Activated T-cell treated with anti-CD3 and anti-CD28 coated beads, Interleukin-2, amount 50 U/mL, for 72 hours (primary cell): Measurements from ENCODE around the gene KITLG. TPM values are rescaled to one million over a fixed set of nuclear protein-coding genes. Genes with fewer than 3 reads are reported as not detected.
"Not testable (repeated sequence)": the region's sequence is repeated elsewhere in the genome, so short reads cannot be mapped to it uniquely, and the experiment has no call there.

Experiments
- ATAC-seq, 2 donors: fragments of 150-1000 bp; cut with Tn5 transposase; replicated peaks in 1 of 2; 2 replicates each; pipeline ENCODE4 v1.10.0; 2021; ENCODE audit warnings: moderate library complexity in 2 of 2, mild to moderate bottlenecking in 1 of 2
- DNase-seq, 2 donors: peaks; one replicate each; pipeline ENCODE4 v3.0.0; 2021 to 2022; ENCODE audit warnings: mixed read lengths in 1 of 2
- H3K27ac Mint-ChIP-seq: one replicate; pipeline ENCODE4 v1.8.0; 2022; ENCODE audit warnings: mild to moderate bottlenecking, moderate library complexity, mixed read lengths
- H3K27me3 Mint-ChIP-seq: one replicate; pipeline ENCODE4 v1.8.0; 2022; ENCODE audit warnings: low read depth, mixed read lengths
- H3K36me3 Mint-ChIP-seq, 2 donors: one replicate each; pipeline ENCODE4 v1.8.0; 2022; ENCODE audit warnings: mixed read lengths in 2 of 2, mild to moderate bottlenecking in 1 of 2; ENCODE audit not compliant: insufficient read depth in 2 of 2
- H3K4me1 Mint-ChIP-seq: one replicate; pipeline ENCODE4 v1.8.0; 2022; ENCODE audit warnings: low read depth, mixed read lengths
- H3K4me3 Mint-ChIP-seq, 2 donors: one replicate each; pipeline ENCODE4 v1.8.0; 2022; ENCODE audit warnings: mild to moderate bottlenecking in 2 of 2, mixed read lengths in 2 of 2, moderate library complexity in 2 of 2
- H3K9me3 Mint-ChIP-seq, 2 donors: one replicate each; pipeline ENCODE4 v1.8.0; 2022; ENCODE audit warnings: mixed read lengths in 2 of 2
- total RNA-seq, 2 donors: library from RNA; stranded (reverse); gene quantifications; one replicate each; pipeline ENCODE4 v1.2.3, GENCODE V29; 2022

KITLG gene
- total RNA-seq, 2 donors from 2014 or later, result 0.05 to 0.16 TPM

DNA sequence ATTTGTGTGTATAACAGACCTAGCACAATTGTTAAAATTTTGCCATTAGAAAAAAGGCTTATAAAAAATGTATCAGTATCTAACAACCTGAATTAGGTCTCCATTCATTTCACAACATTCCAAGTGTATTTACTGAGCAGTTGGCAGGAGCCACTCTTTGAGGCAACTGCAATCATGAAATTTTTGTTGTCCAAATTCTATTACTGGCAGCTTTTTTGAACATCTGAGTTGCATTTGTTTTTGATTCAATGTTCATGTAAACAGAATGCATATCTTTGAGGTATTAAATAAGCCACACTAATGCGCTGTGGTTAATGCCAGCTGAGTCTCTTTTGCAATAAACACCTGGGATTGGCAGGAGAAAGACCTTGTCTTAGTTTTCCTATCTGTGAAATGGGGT lies 8.7 kb downstream of the KITLG start:
- ATAC-seq, result no peak
- H3K27me3 Mint-ChIP-seq, result no peaks in the 10 kb centered on the region
- no peaks in the 10 kb centered on the region for H3K4me1 Mint-ChIP-seq
- no peaks in the 10 kb centered on the region for H3K9me3 Mint-ChIP-seq
- DNase-seq, result no peak
- no peaks in the 10 kb centered on the region for H3K36me3 Mint-ChIP-seq
- H3K27ac Mint-ChIP-seq, result no peak overlapping the region
- no peak overlapping the region for H3K4me3 Mint-ChIP-seq

DNA sequence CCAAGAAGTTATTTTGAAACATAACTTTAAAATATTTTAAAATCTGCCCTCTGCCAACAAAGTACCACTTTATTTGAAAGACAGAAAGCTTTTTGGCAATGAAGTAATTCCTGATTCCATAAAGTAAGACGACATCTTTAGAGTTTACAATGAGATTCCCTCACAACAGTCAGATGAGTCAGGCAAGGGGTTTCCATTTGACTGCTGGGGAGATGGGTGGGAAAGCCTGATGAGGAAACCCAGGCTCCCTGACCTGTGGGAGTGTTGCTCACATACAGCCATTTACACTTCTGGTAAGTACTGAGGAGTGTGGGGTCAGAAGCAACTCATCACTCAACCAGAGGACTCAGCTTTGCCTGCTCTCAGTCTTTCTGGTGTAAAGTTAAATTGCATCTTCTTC lies 10.2 kb downstream of the KITLG start:
- Mint-ChIP-seq H3K27ac (no peak overlapping the region), H3K27me3 (no peaks in the 10 kb centered on the region), H3K4me3 (no peak overlapping the region), H3K9me3 (no peaks in the 10 kb centered on the region), H3K36me3 (no peaks in the 10 kb centered on the region), H3K4me1 (no peaks in the 10 kb centered on the region)
- ATAC-seq (no peak), DNase-seq (no peak)

- Mint-ChIP-seq H3K9me3 (no peaks in the 10 kb centered on the region), H3K27ac (no peak overlapping the region), H3K4me1 (no peaks in the 10 kb centered on the region), H3K4me3 (no peak overlapping the region), H3K27me3 (no peaks in the 10 kb centered on the region), H3K36me3 (no peaks in the 10 kb centered on the region)
- DNase-seq (no peak), ATAC-seq (no peak)
These were observed 13.8 kb downstream of the KITLG start for GRCh38 chr12:88566430-88566829.

- DNase-seq (no peak), ATAC-seq (no peak)
- Mint-ChIP-seq H3K4me1 (no peaks in the 10 kb centered on the region), H3K27me3 (no peaks in the 10 kb centered on the region), H3K9me3 (no peaks in the 10 kb centered on the region), H3K4me3 (no peak overlapping the region), H3K36me3 (no peaks in the 10 kb centered on the region), H3K27ac (no peak overlapping the region)
These were observed 17.3 kb downstream of the KITLG start for GRCh38 chr12:88562846-88563582.

DNA sequence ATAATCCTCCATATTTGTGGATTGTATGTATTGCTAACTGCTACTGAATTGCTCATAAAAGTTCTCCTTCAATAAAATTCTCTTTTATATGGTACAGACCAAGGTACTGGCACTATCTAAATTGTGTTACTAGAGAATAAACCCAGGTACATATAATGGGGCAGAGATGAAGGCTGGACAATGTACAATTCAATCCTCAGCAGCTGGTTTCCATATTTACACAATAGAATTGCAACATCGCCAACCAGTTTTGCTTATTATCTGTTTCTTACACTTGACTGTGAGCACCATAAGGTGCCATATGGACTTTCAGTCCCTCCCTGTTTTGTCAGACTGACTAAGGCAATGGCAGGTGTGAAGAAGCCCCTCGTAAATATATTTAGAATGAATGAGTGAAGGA lies 18.1 kb downstream of the KITLG start:
- Mint-ChIP-seq H3K36me3 (no peaks in the 10 kb centered on the region), H3K4me1 (no peaks in the 10 kb centered on the region), H3K9me3 (no peaks in the 10 kb centered on the region), H3K27ac (no peak overlapping the region), H3K27me3 (no peaks in the 10 kb centered on the region), H3K4me3 (no peak overlapping the region)
- ATAC-seq, result no peak
- DNase-seq, result no peak

DNA sequence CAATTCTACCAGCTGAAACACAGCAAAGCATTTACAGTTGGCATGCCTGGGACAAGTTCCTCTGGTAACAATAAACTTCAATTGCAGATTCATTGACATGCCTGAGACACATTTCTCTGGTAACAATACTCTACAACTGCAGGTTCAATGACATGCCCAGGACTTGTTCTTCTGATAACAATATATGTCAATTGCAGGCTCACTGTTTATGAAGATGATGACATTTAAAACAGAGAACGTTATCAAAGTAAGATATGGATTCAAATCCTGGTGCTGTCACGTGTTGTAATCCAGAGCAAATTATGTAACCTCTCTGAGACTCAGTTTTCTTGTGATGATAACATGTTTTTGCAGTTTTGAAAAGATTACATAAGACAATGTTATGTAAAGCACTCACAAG lies 20.5 kb downstream of the KITLG start:
- ATAC-seq (no peak), DNase-seq (no peak)
- Mint-ChIP-seq H3K27ac (no peak overlapping the region), H3K4me1 (no peaks in the 10 kb centered on the region), H3K27me3 (no peaks in the 10 kb centered on the region), H3K36me3 (no peaks in the 10 kb centered on the region), H3K9me3 (no peaks in the 10 kb centered on the region), H3K4me3 (no peak overlapping the region)

- Mint-ChIP-seq H3K27ac (no peak overlapping the region), H3K4me1 (no peaks in the 10 kb centered on the region), H3K4me3 (no peak overlapping the region), H3K9me3 (no peaks in the 10 kb centered on the region), H3K27me3 (no peaks in the 10 kb centered on the region), H3K36me3 (no peaks in the 10 kb centered on the region)
- DNase-seq (no peak), ATAC-seq (no peak)
These were observed 21.1 kb downstream of the KITLG start for GRCh38 chr12:88559199-88559598.

- no peaks in the 10 kb centered on the region for H3K27me3 Mint-ChIP-seq
- no peak for ATAC-seq
- no peaks in the 10 kb centered on the region for H3K4me1 Mint-ChIP-seq
- H3K27ac Mint-ChIP-seq, result no peak overlapping the region
- no peaks in the 10 kb centered on the region for H3K36me3 Mint-ChIP-seq
- no peak for DNase-seq
- no peaks in the 10 kb centered on the region for H3K9me3 Mint-ChIP-seq
- H3K4me3 Mint-ChIP-seq, result no peak overlapping the region
These were observed 21.9 kb downstream of the KITLG start for GRCh38 chr12:88558340-88558867.

DNA sequence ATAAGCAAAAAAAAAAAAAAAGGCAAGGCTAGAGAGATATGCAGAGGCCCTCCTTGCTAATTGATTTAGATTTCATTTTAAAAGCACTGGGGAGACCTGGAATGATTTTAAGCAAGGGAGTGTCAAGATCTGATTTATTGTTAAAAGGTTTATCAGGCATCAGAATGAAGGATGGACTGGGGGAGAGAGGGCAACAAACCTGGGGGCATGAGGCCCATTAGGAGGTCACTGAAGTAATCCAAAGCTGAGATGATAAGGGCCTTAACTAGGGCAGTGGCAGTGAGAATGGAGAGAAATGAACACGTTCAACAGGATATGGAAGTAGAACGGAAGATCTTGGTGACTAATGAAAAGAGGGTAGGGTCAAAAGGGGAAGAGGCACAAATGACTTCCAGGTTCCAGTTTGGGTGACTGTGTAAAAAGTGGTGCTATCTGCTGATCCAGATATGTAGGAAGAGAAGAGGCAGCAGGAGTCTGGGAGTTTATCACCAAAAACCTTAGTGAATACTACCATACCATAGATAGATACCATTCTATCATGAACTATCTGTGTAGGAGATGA lies 24.0 kb downstream of the KITLG start:
- no peaks in the 10 kb centered on the region for H3K27me3 Mint-ChIP-seq
- no peak overlapping the region for H3K4me3 Mint-ChIP-seq

DNA sequence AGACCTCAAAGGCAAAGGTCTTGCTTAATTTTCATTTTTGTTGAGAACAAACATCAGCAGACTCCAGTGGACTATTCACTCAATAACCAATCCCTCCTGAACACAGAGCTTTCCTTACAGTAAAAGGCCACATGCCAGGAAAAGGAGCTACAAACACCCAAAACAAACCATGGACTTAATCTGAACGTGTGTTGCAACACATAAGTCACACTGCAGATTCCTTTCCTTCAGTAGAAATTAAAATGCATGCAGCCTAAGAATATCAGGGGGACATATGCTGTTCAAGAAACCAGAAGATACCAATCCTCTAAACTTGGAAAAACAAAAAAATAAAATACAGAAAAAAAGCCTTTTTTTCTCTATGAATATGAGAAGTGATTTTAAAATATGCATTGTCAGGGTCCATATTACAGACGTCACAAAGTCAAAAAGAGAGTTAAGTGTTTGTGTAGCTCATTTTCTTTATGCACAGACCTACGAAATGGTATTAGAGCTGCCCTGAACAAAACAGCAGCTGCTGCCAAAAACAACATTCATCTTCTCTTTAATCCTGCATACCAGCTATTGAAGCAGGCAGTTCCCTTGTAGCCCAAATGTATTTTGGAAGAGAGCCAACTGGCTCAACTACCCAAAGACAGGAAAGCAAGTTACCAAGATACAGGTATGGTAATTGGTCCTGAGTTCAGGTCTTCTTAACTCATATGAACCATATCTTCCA lies 26.2 kb downstream of the KITLG start:
- ATAC-seq, result no peak

More for the DNA sequence above, 24.0 kb downstream of the KITLG start:
- Mint-ChIP-seq H3K9me3 (no peaks in the 10 kb centered on the region), H3K4me1 (no peaks in the 10 kb centered on the region), H3K27ac (no peak overlapping the region), H3K36me3 (no peaks in the 10 kb centered on the region)
- no peak for ATAC-seq
- DNase-seq, result no peak

GRCh38 chr12:88552610-88553079 lies 27.6 kb downstream of the KITLG start:
- peaks cover 0 to 3% of the 10 kb centered on the region in 2 donors for H3K9me3 Mint-ChIP-seq
- H3K4me1 Mint-ChIP-seq, result no peaks in the 10 kb centered on the region
- H3K4me3 Mint-ChIP-seq, result no peak overlapping the region
- no peaks in the 10 kb centered on the region for H3K27me3 Mint-ChIP-seq
- ATAC-seq, result no peak
- no peak overlapping the region for H3K27ac Mint-ChIP-seq
- no peak for DNase-seq
- no peaks in the 10 kb centered on the region for H3K36me3 Mint-ChIP-seq

More for the DNA sequence above, 26.2 kb downstream of the KITLG start:
- Mint-ChIP-seq H3K4me1 (no peaks in the 10 kb centered on the region), H3K36me3 (no peaks in the 10 kb centered on the region), H3K27me3 (no peaks in the 10 kb centered on the region), H3K27ac (no peak overlapping the region), H3K4me3 (no peak overlapping the region), H3K9me3 (no peaks in the 10 kb centered on the region)
- no peak for DNase-seq

GRCh38 chr12:88549929-88550328 lies 30.3 kb downstream of the KITLG start:
- H3K36me3 Mint-ChIP-seq, result no peaks in the 10 kb centered on the region
- no peak for DNase-seq
- ATAC-seq, result no peak
- no peaks in the 10 kb centered on the region for H3K27me3 Mint-ChIP-seq
- no peaks in the 10 kb centered on the region for H3K4me1 Mint-ChIP-seq
- no peak overlapping the region for H3K4me3 Mint-ChIP-seq
- no peak overlapping the region for H3K27ac Mint-ChIP-seq
- peaks cover 0 to 3% of the 10 kb centered on the region in 2 donors for H3K9me3 Mint-ChIP-seq

DNA sequence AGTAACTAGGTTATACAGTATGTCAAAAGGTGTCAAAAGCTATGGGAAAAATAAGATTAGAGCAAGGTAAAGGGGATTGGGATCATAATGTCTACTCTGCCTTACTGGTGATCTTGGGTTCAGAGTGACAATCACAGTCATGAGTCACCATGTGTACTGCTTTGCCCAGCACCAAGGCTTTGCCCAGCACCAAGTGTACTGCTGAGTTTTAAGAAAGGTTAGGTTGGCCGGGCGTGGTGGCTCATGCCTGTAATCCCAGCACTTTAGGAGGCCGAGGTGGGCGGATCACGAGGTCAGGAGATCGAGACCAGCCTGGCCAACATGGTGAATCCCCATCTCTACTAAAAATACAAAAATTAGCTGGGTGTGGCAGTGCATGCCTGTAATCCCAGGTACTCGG lies 32.3 kb downstream of the KITLG start:
- not testable (repeated sequence) for DNase-seq, H3K9me3 Mint-ChIP-seq, H3K4me3 Mint-ChIP-seq, H3K27ac Mint-ChIP-seq, H3K27me3 Mint-ChIP-seq, H3K4me1 Mint-ChIP-seq, H3K36me3 Mint-ChIP-seq, ATAC-seq
